ENCODE data around the gene CFAP58.

CFAP58 gene

DNA sequence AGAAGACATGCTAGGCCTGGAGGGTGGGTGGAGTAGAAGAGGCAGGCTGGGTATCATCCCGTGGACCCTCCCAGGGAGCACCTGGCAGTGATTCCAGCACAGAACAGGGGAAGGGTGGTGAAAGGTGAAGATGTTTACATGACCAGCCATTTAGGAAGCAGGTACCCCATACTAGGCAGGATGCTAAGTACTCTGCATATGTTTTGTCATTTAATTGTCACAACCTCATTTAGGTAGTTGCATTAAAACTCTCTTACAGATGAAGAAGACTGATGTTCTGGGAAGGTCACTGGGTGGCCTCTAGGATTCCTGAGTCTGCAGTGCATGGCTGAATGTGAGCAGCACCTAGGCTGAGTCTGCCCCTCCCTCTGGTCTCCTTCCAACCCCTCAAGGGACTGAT, 30.5 kb upstream of the CFAP58 start:
- ATAC-seq: no peak

- no peak for ATAC-seq
Observed at GRCh38 chr10:104323760-104324201, 29.9 kb upstream of the CFAP58 start.

DNA sequence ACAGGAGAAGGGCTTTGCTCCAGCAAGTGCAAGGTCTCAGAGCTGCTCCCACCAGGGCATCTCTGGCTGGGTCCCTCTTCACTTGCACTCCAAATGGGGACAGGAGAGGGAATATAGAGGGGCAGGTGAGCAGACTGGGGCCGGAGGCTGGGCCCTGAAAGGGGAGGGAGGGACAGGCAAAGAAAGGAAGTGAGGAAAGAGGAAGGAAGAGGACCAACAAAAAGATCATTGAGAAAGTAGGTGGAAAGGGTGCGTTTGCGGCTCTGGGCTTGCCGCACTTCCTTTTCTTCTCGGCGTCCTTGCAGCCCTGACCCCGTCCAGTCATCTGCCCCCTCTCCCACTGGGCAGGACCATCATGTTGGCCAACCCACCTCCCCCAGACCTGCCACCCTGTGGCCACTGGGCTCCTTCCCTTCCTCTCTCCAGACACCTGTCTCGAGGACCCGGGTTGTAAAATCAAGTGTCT, 29.4 kb upstream of the CFAP58 start:
- ATAC-seq: no peak

DNA sequence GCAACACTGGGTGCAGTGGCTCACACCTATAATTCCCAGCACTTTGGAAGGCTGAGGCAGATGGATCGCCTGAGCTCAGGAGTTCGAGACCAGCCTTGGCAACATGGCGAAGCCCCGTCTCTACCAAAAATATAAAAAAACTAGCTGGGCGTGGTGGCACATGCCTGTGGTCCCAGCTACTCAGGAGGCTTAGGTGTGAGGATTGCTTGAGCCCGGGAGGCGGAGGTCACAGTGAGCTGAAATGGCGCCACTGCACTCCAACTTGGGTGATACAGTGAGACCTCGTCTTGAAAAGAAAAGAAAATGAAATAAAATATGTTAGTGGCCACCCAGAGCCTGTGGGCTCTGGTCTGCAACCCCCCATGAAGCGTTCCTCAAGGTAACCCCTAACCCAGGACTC, 28.7 kb upstream of the CFAP58 start:
- ATAC-seq: no peak

DNA sequence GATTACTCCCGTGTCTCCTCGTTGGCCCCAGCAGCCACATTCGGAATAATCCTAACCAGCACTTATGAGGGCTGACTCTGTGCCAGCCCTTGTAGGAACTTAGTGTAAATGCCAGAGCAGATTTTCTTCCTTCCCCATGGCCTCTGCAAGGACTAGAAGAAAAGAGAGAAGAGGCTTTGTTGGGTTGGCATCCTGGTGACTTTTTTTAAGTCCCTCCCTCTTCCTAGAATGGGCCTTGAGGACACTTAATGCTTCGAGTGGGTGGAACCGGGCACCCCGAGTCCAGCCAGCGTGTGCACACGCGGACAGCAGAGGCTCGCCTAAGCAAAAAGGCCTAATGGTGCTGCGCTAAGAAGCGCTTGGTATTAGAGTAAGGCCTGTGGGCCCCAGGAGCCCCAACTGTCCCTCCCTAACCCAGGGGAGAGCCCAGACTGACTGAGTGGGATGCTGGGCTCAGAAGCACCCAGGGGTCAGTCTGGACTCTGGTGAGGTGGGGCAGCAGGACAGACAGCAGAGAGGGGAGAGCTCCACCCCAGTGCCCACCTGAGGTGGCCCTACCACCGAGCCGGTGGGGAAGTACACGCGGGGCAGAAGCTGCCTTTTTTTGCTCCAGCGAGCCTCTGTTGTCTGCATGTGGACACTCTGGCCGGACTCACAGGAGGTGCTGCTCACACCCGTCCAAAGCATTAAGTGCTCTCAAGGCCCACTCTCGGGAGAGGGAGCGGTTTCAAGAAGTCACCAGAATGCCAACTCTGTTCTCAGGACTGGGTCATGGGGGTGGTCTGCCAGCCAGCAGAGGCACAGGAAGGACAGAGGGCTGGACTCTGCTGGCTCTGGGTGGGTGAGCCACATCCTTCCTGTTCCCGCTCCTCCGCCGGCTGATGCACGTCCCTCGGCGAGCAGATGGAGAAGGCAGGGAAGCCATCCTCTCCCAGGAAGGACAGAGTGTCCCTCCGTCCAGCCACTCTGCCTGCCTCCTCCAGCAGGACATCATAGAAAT, 27.9 kb upstream of the CFAP58 start:
- ATAC-seq: no peak

GRCh38 chr10:104326991-104327610, 26.5 kb upstream of the CFAP58 start:
- ATAC-seq: no peak

- ATAC-seq: no peak
Observed at GRCh38 chr10:104327745-104328645, 25.6 kb upstream of the CFAP58 start.

- no peak for ATAC-seq
Observed at GRCh38 chr10:104328646-104328895, 25.1 kb upstream of the CFAP58 start.

DNA sequence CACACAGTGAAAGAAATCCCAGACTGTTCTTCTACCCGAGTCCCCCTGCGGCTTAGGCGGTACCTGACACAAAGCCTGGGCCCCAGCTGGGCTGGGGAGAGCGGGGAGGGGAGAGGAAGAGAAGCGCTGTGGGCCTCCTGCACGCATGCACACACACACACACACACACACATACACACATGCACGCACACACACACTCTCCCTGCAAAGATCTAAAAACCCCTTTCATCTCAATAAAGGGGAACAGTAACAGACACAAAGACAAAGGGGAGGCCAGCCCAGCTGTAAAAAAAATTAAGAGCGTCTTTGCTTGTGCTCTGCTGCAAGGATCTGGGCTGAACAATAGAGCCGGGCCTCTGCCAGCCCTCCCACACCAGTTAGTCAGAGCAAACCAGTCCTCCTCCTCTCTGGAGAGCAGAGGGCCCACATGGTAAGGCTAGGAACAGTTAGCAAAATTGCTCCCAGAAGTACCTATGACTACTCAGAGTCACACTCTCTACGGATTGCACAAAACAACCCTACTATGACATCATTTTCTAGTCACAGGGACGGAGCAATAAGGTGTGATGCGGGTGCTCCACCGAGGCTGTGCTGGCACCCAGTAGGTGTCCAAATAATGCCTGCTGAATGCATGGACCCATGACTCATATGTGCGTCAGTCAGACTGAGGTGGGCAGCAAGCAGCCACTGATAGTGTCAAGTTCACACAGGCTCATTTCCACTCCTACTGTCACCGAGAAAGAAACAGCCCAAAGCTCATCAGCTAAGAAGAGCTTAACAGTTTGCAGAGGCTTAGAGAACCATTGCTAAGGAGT, 24.5 kb upstream of the CFAP58 start:
- peak; percentile 88 to 90 for ATAC-seq

- no peak for ATAC-seq
Observed at GRCh38 chr10:104329735-104330134, 23.9 kb upstream of the CFAP58 start.

DNA sequence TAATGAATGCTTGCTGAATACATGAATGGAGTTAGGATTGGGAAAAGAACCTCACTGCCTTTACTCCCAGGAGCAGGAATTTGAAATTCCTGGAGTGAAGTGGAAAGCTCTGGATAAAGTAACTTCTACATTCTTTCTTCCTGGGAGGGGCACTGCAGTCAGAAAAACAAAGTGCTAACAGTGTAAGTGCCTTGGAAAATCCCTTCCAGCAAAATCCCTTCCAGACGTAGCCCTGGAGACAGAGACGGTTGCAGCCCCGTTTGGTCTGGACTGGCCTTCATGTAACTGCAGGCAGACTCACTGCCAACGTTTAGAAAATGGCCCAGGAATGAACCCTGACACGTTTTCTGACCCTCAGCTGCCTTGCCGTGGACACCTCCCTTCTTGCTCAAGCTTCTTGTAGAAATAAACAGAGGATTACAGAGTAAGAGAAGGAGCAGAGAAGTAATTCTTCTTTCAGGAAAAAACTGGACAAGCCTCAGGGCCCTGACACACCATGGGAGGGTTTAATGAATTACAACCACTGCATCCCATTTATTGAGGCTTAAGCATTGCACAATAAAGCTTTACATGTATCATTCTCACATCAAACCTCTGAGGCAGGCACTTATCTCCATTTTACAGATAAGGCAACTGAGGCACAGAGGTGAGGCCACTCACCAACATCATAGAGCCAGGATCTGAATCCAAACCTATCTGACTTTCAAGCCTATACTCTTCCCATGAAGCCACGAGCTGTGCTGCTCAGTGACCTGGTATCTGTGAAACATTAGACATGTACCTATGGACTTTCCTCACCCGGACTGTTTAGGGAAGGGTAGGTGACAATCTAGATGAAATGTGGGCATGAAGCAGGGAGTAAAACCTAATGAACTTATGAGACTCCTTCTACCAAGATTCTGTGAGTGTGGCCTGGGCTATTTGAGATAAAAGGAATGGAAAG, 23.2 kb upstream of the CFAP58 start:
- no peak for ATAC-seq

DNA sequence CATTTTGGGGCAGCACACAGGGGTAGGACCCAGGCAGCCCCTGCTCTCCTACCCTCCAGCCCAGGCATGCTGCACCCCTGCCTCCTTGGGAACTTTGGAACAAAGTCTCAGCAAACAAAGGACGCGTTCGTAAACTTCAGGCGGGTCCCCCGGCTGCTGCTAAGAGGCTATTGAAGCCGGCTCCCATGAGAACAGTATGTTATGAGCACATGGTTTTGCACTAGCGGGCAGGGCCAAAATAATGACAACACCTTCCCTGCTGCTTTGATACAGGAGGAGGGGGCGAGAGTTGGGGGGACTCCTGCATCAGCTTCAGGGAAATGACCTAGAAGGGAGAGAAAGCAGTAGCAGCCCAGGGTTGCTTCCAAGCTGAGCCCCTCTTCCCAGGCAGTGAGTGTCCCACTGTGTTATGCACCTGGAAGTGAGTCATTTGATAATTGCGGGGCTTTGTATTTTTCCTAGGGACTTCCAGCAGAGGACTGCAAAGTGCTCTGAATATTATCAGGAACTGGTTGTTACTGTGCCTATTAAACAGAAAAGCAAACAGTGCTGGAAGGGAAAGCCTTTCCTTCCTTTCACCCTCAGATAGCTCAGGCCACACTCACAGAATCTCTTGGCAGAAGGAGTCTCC, 22.3 kb upstream of the CFAP58 start:
- ATAC-seq: no peak

GRCh38 chr10:104332243-104333031, 21.2 kb upstream of the CFAP58 start:
- ATAC-seq: no peak

DNA sequence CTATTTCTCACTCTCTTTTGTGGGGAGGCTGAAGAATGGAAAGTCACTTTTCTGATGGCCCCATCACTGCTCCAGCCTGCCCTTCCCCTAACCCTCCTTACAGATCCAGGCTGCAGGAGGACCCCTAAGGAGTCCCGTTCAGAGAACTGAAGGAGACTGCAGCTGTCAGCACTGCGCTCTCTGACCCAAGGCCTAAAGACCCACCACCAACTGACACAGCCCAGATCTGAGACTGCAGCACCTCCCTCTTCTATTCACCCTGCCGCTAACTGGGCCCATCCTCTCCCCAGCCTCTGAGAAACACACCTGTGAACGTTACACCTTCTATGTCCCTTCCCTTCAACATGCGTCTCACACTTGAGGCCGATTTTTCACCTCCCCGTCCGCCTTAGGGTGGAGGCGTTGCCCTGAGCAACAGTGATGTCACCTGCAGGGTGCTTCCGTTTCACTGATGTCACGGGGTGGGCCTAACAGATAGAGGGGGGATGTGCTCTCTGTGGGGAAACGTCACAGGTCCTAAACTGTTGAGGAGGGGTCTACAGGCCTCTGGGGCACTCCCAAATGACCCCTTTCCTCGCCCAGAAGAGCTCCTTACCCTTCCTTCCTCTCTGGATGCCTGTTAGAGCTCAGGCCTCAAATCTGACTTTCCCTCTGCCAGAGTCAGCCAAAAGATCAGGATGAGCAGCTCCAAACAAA, 20.5 kb upstream of the CFAP58 start:
- no peak for ATAC-seq

- ATAC-seq: no peak
Observed at GRCh38 chr10:104333728-104334373, 19.8 kb upstream of the CFAP58 start.

GRCh38 chr10:104334561-104334960, 19.1 kb upstream of the CFAP58 start:
- ATAC-seq: no peak

- no peak for ATAC-seq
Observed at GRCh38 chr10:104334965-104335650, 18.5 kb upstream of the CFAP58 start.

All from activated CD4-positive, CD25-positive, alpha-beta regulatory T cell treated with anti-CD3 and anti-CD28 coated beads, Interleukin-2, amount 50 U/mL, for 24 hours (primary cell).